Endothelial cell of umbilical vein (primary cell): ENCODE results near the gene TSC22D3. TPM values are rescaled to one million over a fixed set of nuclear protein-coding genes. Genes with fewer than 3 reads are reported as not detected.

Source experiments
- BruUV-seq: library from RNA; stranded (reverse); fragments of 400-500 nt; replicated peaks from 2 replicates; lab custom pipeline; 2021; lab: Mats Ljungman, UMichigan
- CTCF ChIA-PET: fragments of 300-600, 350-600 bp; sonication (Branson Sonifier 250); formaldehyde crosslinking; loops from one replicate; lab custom pipeline; 2021; ENCODE audit warnings: antibody characterized with exemption, inconsistent platforms; lab: Charles Lee
- POLR2A ChIA-PET: fragments of 300-600, 350-600 bp; sonication (Branson Sonifier 250); formaldehyde crosslinking; loops from one replicate; lab custom pipeline; 2021; ENCODE audit warnings: antibody characterized with exemption, inconsistent platforms; lab: Charles Lee
- DNase-seq: peaks from one replicate; pipeline ENCODE4 v3.0.0-alpha.2; 2011; ENCODE audit warnings: low read depth, low spot score
- FAIRE-seq: peaks from 2 replicates; lab custom pipeline; 2011; peaks lifted over from hg19 to GRCh38; lab: Jason Lieb, UNC
- H2AFZ ChIP-seq: 2 replicates; pipeline ENCODE4 v1.6.0; 2012; ENCODE audit warnings: low read depth, low read length, control low read depth, inconsistent platforms
- H3K27ac ChIP-seq: 2 replicates; pipeline ENCODE4 v1.5.1; 2011; ENCODE audit warnings: low read depth, mild to moderate bottlenecking, control low read depth, low read length, moderate library complexity; ENCODE audit not compliant: insufficient read depth
- H3K27me3 ChIP-seq, 2 experiments: 2 replicates each; pipeline versions ENCODE4 v1.6.0 to v1.6.1; 2011; ENCODE audit warnings: low read length in 2 of 2, mixed read lengths in 1 of 2; ENCODE audit not compliant: control insufficient read depth in 2 of 2, insufficient read depth in 2 of 2
- H3K36me3 ChIP-seq, 2 experiments: 2 replicates in 1 of 2; 3 replicates in 1 of 2; pipeline ENCODE4 v1.5.1; 2011; ENCODE audit warnings: low read length in 2 of 2, mild to moderate bottlenecking in 1 of 2, moderate library complexity in 1 of 2; ENCODE audit not compliant: control insufficient read depth in 2 of 2, insufficient read depth in 2 of 2; ENCODE audit errors: extremely low read depth in 1 of 2
- H3K4me1 ChIP-seq: 3 replicates; pipeline ENCODE4 v1.5.1; 2011; ENCODE audit warnings: mild to moderate bottlenecking, low read length; ENCODE audit not compliant: control insufficient read depth, insufficient read depth; ENCODE audit errors: extremely low read depth
- H3K4me2 ChIP-seq: 2 replicates; pipeline ENCODE4 v1.6.1; 2011; ENCODE audit warnings: low read length, control low read depth, mixed read lengths; ENCODE audit not compliant: insufficient read depth
- H3K4me3 ChIP-seq, 3 experiments: fragments of 200-600 bp in 1 of 3; sonication (generic), shearing (Covaris generic) in 1 of 3; replicated peaks in 1 of 3; 2 replicates each; pipeline ENCODE4 v1.5.1; 2011 to 2016; ENCODE audit warnings: control low read depth in 3 of 3, low read length in 3 of 3, mild to moderate bottlenecking in 2 of 3, inconsistent platforms in 1 of 3, low read depth in 1 of 3, moderate library complexity in 1 of 3; ENCODE audit not compliant: insufficient read depth in 1 of 3
- H3K79me2 ChIP-seq: 2 replicates; pipeline ENCODE4 v1.6.0; 2012; ENCODE audit warnings: low read length, inconsistent platforms; ENCODE audit not compliant: control insufficient read depth, insufficient read depth
- H3K9ac ChIP-seq: replicated peaks from 2 replicates; pipeline ENCODE3; 2011; ENCODE audit warnings: low read length, control low read depth; ENCODE audit not compliant: insufficient read depth; ENCODE audit errors: extremely low read depth
- H3K9me1 ChIP-seq: replicated peaks from 3 replicates; pipeline ENCODE4 v1.6.0; 2011; ENCODE audit warnings: mild to moderate bottlenecking, low read length; ENCODE audit not compliant: control insufficient read depth, insufficient read depth; ENCODE audit errors: extremely low read depth
- H3K9me3 ChIP-seq: replicated peaks from 2 replicates; pipeline ENCODE4 v1.5.1; 2012; ENCODE audit warnings: low read length, inconsistent platforms; ENCODE audit not compliant: control insufficient read depth, insufficient read depth
- H4K20me1 ChIP-seq: replicated peaks from 2 replicates; pipeline ENCODE3; 2011; ENCODE audit warnings: mild to moderate bottlenecking, low read length; ENCODE audit not compliant: control insufficient read depth, insufficient read depth; ENCODE audit errors: extremely low read depth
- CTCF ChIP-seq, 2 donors: IDR thresholded peaks; 1 replicate in 1 of 2; 2 replicates in 1 of 2; pipeline ENCODE4 v1.5.1; 2011; ENCODE audit warnings: low read length in 2 of 2, mild to moderate bottlenecking in 2 of 2, moderate library complexity in 2 of 2, control low read depth in 1 of 2, inconsistent platforms in 1 of 2, low read depth in 1 of 2; ENCODE audit not compliant: insufficient read depth in 1 of 2; ENCODE audit errors: extremely low read depth in 1 of 2
- EZH2 ChIP-seq: IDR thresholded peaks from 2 replicates; pipeline ENCODE4 v1.6.1; 2012; ENCODE audit warnings: borderline replicate concordance, low read depth, mild to moderate bottlenecking, moderate library complexity, low read length, inconsistent platforms; ENCODE audit not compliant: severe bottlenecking
- FOS ChIP-seq: IDR thresholded peaks from 2 replicates; pipeline ENCODE4 v1.6.1; 2011; ENCODE audit warnings: mild to moderate bottlenecking, low read length, moderate library complexity, borderline replicate concordance; ENCODE audit not compliant: insufficient read depth
- GATA2 ChIP-seq: IDR thresholded peaks from 2 replicates; pipeline ENCODE4 v1.7.0; 2011; ENCODE audit warnings: low read depth, mild to moderate bottlenecking, moderate library complexity, mixed read lengths, low read length; ENCODE audit not compliant: insufficient read length, insufficient read depth
- JUN ChIP-seq: IDR thresholded peaks from 2 replicates; pipeline ENCODE4 v1.6.1; 2011; ENCODE audit warnings: borderline replicate concordance, low read depth; ENCODE audit not compliant: insufficient read length, insufficient read depth
- MAX ChIP-seq: IDR thresholded peaks from 2 replicates; pipeline ENCODE4 v1.6.1; 2011; ENCODE audit not compliant: insufficient read depth, insufficient read length
- MYC ChIP-seq: IDR thresholded peaks from one replicate; pipeline ENCODE4 v1.6.1; 2011; ENCODE audit warnings: mild to moderate bottlenecking, low read depth, low read length
- POLR2A ChIP-seq: IDR thresholded peaks from 2 replicates; pipeline ENCODE4 v1.6.1; 2012; ENCODE audit warnings: low read depth, mild to moderate bottlenecking, control low read depth, low read length
- dilution Hi-C: fragments of 300-500 bp; cut with MboI; formaldehyde crosslinking; loops from one replicate; pipeline ENCODE4 v1.15.0; 2019; ENCODE audit warnings: low sequenced_read_pairs; ENCODE audit not compliant: extremely low pct_ligation_motif_present
- intact Hi-C: fragments of 100-400 bp; cut with micrococcal nuclease; formaldehyde crosslinking; loops from one replicate; pipeline ENCODE4 v1.10.0; 2022
- polyA plus RNA-seq, 4 experiments: library from polyadenylated mRNA; depleted of rRNA in 3 of 4; stranded (reverse) in 3 of 4; unstranded in 1 of 4; fragments of >200 nt; gene quantifications; 2 replicates each; pipeline versions ENCODE4 v1.2.1 to v1.2.3, GENCODE V29; 2011 to 2012; ENCODE audit warnings: missing spikeins in 1 of 4
- total RNA-seq: library from RNA; stranded (reverse); gene quantifications from 2 replicates; pipeline ENCODE4 v1.2.3, GENCODE V29; 2021

TSC22D3 gene
- total and polyA plus RNA-seq, 2 donors (not counting 3 experiments of a cell fraction or from before 2014, with no cell fraction given), result 21.1 to 37.4 TPM

GRCh38 chrX:107707866-107708265 lies 67.7 kb downstream of the TSC22D3 start:
- Histone ChIP-seq H3K9ac (no peak overlapping the region), H3K36me3 (no peaks in the 10 kb centered on the region), H2AFZ (no peak overlapping the region), H3K4me2 (no peak overlapping the region), H3K27ac (no peak overlapping the region), H3K4me3 (no peak overlapping the region), H3K27me3 (no peaks in the 10 kb centered on the region), H4K20me1 (no peaks in the 10 kb centered on the region), H3K9me3 (no peaks in the 10 kb centered on the region), H3K9me1 (no peaks in the 10 kb centered on the region), H3K79me2 (no peaks in the 10 kb centered on the region), H3K4me1 (peaks cover 9% of the 10 kb centered on the region)
- TF ChIP-seq POLR2A (no peak), MAX (no peak), MYC (no peak)
- POLR2A ChIA-PET, result no interaction called here
- CTCF ChIA-PET, result no interaction called here
- no TSS peak for BruUV-seq
- dilution Hi-C loops, result no loop called here
- no peak for FAIRE-seq
- intact Hi-C loops, result no loop called here
- no peak for DNase-seq

GRCh38 chrX:107706309-107706708 lies 69.3 kb downstream of the TSC22D3 start:
- no peaks in the 10 kb centered on the region for H3K27me3 ChIP-seq
- no peaks in the 10 kb centered on the region for H3K79me2 ChIP-seq
- ChIA-PET POLR2A (no interaction called here), CTCF (interaction anchor here (0.9 kb wide), 1 partner anchor 22 kb away, joined by 3 read pairs; no protein-coding TSS in a partner anchor)
- no peaks in the 10 kb centered on the region for H3K36me3 ChIP-seq
- H3K27ac ChIP-seq, result no peak overlapping the region
- no peak for DNase-seq
- no peaks in the 10 kb centered on the region for H3K9me1 ChIP-seq
- TF ChIP-seq JUN (no peak), CTCF (IDR thresholded peaks at IDR 0.05; ENCODE audit: extremely low read depth in 1 of 2, insufficient read depth in 1 of 2, low read depth in 1 of 2, low read length in 2 of 2) (no peak), EZH2 (no peak), MAX (no peak), POLR2A (no peak), MYC (no peak), GATA2 (no peak), FOS (no peak)
- no peaks in the 10 kb centered on the region for H3K9me3 ChIP-seq
- H4K20me1 ChIP-seq, result no peaks in the 10 kb centered on the region
- dilution Hi-C loops (no loop called here), intact Hi-C loops (no loop called here)
- H2AFZ ChIP-seq, result no peak overlapping the region
- H3K4me1 ChIP-seq, result peaks cover 7% of the 10 kb centered on the region
- H3K4me2 ChIP-seq, result no peak overlapping the region
- no peak for FAIRE-seq
- no peak overlapping the region for H3K4me3 ChIP-seq
- no peak overlapping the region for H3K9ac ChIP-seq
- BruUV-seq, result no TSS peak
